Stomach (tissue), 19 donors: ENCODE data around the gene ACTL7A. TPM values are rescaled to one million over a fixed set of nuclear protein-coding genes. Genes with fewer than 3 reads are reported as not detected.

Experiments used
- DNase-seq, 2 donors: peaks; one replicate each; pipeline versions ENCODE4 v3.0.0 to v3.0.0-alpha.2; 2013 to 2019
- H3K27ac ChIP-seq, 5 donors: fragments of 200-600 bp in 4 of 5; sonication (generic) in 4 of 5; one replicate each; pipeline ENCODE4 v1.5.1; 2013 to 2019; ENCODE audit warnings: mild to moderate bottlenecking in 1 of 5, moderate library complexity in 1 of 5
- H3K27me3 ChIP-seq, 3 donors: fragments of 200-600 bp; sonication (generic); one replicate each; pipeline ENCODE4 v1.5.1; 2017 to 2019; ENCODE audit warnings: mixed run types in 1 of 3
- H3K36me3 ChIP-seq, 4 donors: fragments of 200-600 bp; sonication (generic); 1 replicate in 3 of 4; 2 replicates in 1 of 4; pipeline ENCODE4 v1.5.1; 2016 to 2019
- H3K4me1 ChIP-seq, 4 donors: fragments of 200-600 bp; sonication (generic); one replicate each; pipeline ENCODE4 v1.5.1; 2016 to 2019
- H3K4me3 ChIP-seq, 4 donors: fragments of 200-600 bp; sonication (generic) in 3 of 4; one replicate each; pipeline ENCODE4 v1.5.1; 2016 to 2019; ENCODE audit warnings: mild to moderate bottlenecking in 1 of 4
- H3K9me3 ChIP-seq, 4 donors: fragments of 200-600 bp; sonication (generic); one replicate each; pipeline ENCODE4 v1.5.1; 2016 to 2019
- EP300 ChIP-seq: sonication (generic); formaldehyde crosslinking; IDR thresholded peaks from one replicate; pipeline ENCODE4 v1.6.1; 2017; ENCODE audit warnings: antibody characterized with exemption
- POLR2A ChIP-seq, 4 donors: fragments of 450-650 bp; IDR thresholded peaks; one replicate each; pipeline ENCODE4 v1.6.1; 2016; ENCODE audit warnings: antibody characterized with exemption in 4 of 4, control low read depth in 2 of 4, mild to moderate bottlenecking in 1 of 4, moderate library complexity in 1 of 4
- POLR2AphosphoS5 ChIP-seq, 3 donors: sonication (generic); formaldehyde crosslinking; IDR thresholded peaks; one replicate each; pipeline ENCODE4 v1.6.1; 2016; ENCODE audit warnings: antibody characterized with exemption in 3 of 3
- WGBS, 5 donors: extraction: QIAGEN DNeasy Blood & Tissue Kit in 3 of 5; methylation state at CpG; one replicate each; pipeline versions ENCODE4 v1.1.5 to v1.1.7; 2013 to 2018; 5-methylcytosine and 5-hydroxymethylcytosine counted together
- intact Hi-C: fragments of 100-400 bp; cut with DNase I; formaldehyde crosslinking; loops from one replicate; pipeline ENCODE4 v1.15.1; 2023; ENCODE audit warnings: low total_unique reads
- long read RNA-seq, 10 donors: transcript quantifications; one replicate each; lab custom pipeline, GENCODE V29; 2026
- polyA plus RNA-seq, 3 donors: library from polyadenylated mRNA; stranded (reverse); fragments of 200-250 nt; gene quantifications; one replicate each; pipeline ENCODE4 v1.2.3, GENCODE V29; 2013
- total RNA-seq, 5 donors: library from RNA; depleted of rRNA; stranded (reverse); fragments of >200 nt; gene quantifications; one replicate each; pipeline versions ENCODE4 v1.1.0 to v1.2.3, GENCODE V29; 2014 to 2016
- TF ChIP-seq, protein P1 (sequence below), 7 experiments: fragments of 450-650 bp in 4 of 7; fragments of 200-600 bp in 3 of 7; sonication (generic) in 3 of 7; IDR thresholded peaks; one replicate each; pipeline ENCODE4 v1.5.1; 2016 to 2019; ENCODE audit warnings: antibody characterized with exemption in 7 of 7, control low read depth in 2 of 7, mild to moderate bottlenecking in 1 of 7
- donor health status: healthy with polysubstance abuse.
- donor health status: Bipolar disorder and iron deficiency.
- donor health status: healthy.

Gene ACTL7A
- total RNA-seq = not detected
- not detected for polyA plus RNA-seq
- long read RNA-seq, donor 1 = 0 reads
- long read RNA-seq, donor 2 = 0 reads
- long read RNA-seq, donor 3 = 0 reads
- long read RNA-seq, donor 4 = 0 reads
- long read RNA-seq, donor 5 = 0 reads
- long read RNA-seq, donor 6, partial matches to known transcripts = 66 of 77 reads
- long read RNA-seq, donor 6, other reads (novel, unspliced or antisense) = 11 of 77 reads
- long read RNA-seq, donor 7 = 0 reads
- long read RNA-seq, donor 8 = 0 reads
- long read RNA-seq, donor 9 = 0 reads
- long read RNA-seq, donor 10 = 0 reads

DNA sequence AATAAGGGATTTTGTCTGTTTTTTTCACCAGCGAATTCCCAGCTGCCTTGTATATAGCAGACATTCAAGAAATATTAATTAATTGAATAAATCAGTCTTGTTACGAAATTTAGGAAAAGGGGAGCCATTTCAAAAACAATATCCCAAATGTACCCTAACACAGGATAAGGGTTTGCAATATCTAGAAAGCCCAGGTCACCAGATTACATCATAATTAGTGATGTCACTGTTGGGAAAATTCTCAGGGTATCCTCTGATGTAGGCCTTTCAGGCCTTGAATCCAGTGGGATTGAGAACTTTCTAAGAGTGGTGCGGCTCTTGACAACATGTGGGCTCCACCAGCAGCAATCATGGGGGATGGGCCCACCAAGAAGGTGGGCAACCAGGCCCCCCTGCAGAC, at the start of gene ACTL7A:
Gene ACTL7A (plus strand): TSS at position 270 of the 400 bp plus-strand sequence. CDS start 57 bp downstream, at position 327.
- Histone ChIP-seq H3K9me3 (no peaks in the 10 kb centered on the region), H3K27ac (no peak within 1 kb of the TSS), H3K4me3 (no peak within 1 kb of the TSS), H3K36me3 (no peaks in the 10 kb centered on the region), H3K27me3 (no peaks in the 10 kb centered on the region), H3K4me1 (no peaks in the 10 kb centered on the region)
- intact Hi-C loops = no loop called here
- WGBS, 5 donors = 95 to 99% (median 97%) methylated on average over 3 of the region's 3 CpGs
- DNase-seq = no peak
- no peak for TF ChIP-seq EP300
- TF ChIP-seq POLR2A (IDR thresholded peaks at IDR 0.05) = no peak
- no peak for TF ChIP-seq POLR2AphosphoS5 (IDR thresholded peaks at IDR 0.05)
- TF ChIP-seq, protein P1, sequence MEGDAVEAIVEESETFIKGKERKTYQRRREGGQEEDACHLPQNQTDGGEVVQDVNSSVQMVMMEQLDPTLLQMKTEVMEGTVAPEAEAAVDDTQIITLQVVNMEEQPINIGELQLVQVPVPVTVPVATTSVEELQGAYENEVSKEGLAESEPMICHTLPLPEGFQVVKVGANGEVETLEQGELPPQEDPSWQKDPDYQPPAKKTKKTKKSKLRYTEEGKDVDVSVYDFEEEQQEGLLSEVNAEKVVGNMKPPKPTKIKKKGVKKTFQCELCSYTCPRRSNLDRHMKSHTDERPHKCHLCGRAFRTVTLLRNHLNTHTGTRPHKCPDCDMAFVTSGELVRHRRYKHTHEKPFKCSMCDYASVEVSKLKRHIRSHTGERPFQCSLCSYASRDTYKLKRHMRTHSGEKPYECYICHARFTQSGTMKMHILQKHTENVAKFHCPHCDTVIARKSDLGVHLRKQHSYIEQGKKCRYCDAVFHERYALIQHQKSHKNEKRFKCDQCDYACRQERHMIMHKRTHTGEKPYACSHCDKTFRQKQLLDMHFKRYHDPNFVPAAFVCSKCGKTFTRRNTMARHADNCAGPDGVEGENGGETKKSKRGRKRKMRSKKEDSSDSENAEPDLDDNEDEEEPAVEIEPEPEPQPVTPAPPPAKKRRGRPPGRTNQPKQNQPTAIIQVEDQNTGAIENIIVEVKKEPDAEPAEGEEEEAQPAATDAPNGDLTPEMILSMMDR (IDR thresholded peaks at IDR 0.05) = no peak

- peak in 1 of 2 donors; percentile 56 for DNase-seq
- TF ChIP-seq, protein P1 (IDR thresholded peaks at IDR 0.05) = no peak
- TF ChIP-seq POLR2AphosphoS5 (IDR thresholded peaks at IDR 0.05) = no peak
- TF ChIP-seq POLR2A (IDR thresholded peaks at IDR 0.05) = no peak
- no peak for TF ChIP-seq EP300
- Histone ChIP-seq H3K36me3 (no peaks in the 10 kb centered on the region), H3K9me3 (no peaks in the 10 kb centered on the region), H3K4me3 (no peak overlapping the region), H3K4me1 (no peaks in the 10 kb centered on the region), H3K27ac (no peak overlapping the region), H3K27me3 (no peaks in the 10 kb centered on the region)
- WGBS, 5 donors = 65 to 82% (median 74%) methylated on average over 8 of the region's 8 CpGs
- intact Hi-C loops = no loop called here
These were observed 49.6 kb upstream of the ACTL7A start for GRCh38 chr9:108812396-108813025.

DNA sequence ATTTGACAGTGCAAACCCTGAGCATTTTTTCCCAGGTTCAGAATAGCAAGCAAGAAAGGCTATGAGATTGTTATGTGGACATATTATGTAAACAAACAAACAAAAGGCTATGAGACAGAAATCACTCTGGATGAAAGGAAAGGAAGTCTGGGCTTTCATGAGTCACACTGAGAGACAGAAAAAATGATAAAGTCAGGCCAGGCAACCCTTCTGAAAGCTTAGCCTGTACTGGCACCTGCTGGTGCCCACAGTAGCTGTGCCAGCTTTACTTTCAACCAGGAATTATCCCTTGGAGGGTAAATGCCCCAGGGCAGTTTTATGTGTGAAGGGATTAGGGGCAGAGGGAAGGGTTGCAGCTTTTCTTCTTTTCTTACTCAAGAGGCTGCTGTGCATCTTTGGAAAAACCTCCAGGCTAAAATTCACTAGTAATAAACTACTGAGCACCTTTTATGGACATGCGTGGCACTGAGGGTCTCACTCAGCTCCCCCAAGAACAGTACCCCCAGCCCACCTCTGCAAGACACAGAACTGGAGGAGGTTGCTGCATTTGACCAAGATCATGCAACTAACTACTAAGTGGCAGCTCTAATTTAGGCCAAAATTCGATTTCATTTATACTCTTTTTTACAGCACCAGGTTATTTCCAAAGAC, 48.0 kb upstream of the ACTL7A start:
- no peak overlapping the region for H3K27ac ChIP-seq
- no peaks in the 10 kb centered on the region for H3K4me1 ChIP-seq
- TF ChIP-seq POLR2AphosphoS5 (IDR thresholded peaks at IDR 0.05) (no peak), EP300 (no peak), POLR2A (IDR thresholded peaks at IDR 0.05) (no peak)
- TF ChIP-seq, protein P1 (IDR thresholded peaks at IDR 0.05) = no peak
- WGBS, 5 donors = 83 to 92% (median 89%) methylated on average over 2 of the region's 2 CpGs
- no peaks in the 10 kb centered on the region for H3K36me3 ChIP-seq
- H3K4me3 ChIP-seq = no peak overlapping the region
- H3K9me3 ChIP-seq = no peaks in the 10 kb centered on the region
- H3K27me3 ChIP-seq = no peaks in the 10 kb centered on the region
- intact Hi-C loops = no loop called here
- DNase-seq = peak in 1 of 2 donors; percentile 51

GRCh38 chr9:108815156-108815555, 46.9 kb upstream of the ACTL7A start:
- TF ChIP-seq POLR2A (IDR thresholded peaks at IDR 0.05) = no peak
- TF ChIP-seq, protein P1 (IDR thresholded peaks at IDR 0.05) = no peak
- no peak for TF ChIP-seq EP300
- TF ChIP-seq POLR2AphosphoS5 (IDR thresholded peaks at IDR 0.05) = no peak
- WGBS, 5 donors = 70 to 77% (median 74%) methylated on average over 3 of the region's 3 CpGs
- Histone ChIP-seq H3K9me3 (no peaks in the 10 kb centered on the region), H3K36me3 (no peaks in the 10 kb centered on the region), H3K27ac (no peak overlapping the region), H3K4me1 (no peaks in the 10 kb centered on the region), H3K27me3 (no peaks in the 10 kb centered on the region), H3K4me3 (no peak overlapping the region)
- intact Hi-C loops = no loop called here
- no peak for DNase-seq
